GM12878 (cell line): ENCODE results near the gene GALNT11. TPM values are rescaled to one million over a fixed set of nuclear protein-coding genes. Genes with fewer than 3 reads are reported as not detected.

ENCODE experiments used
- ATAC-seq: fragments of 200-7000 bp; cut with Tn5 transposase; 3 replicates; pipeline ENCODE4 v1.9.1; 2020; ENCODE audit warnings: mild to moderate bottlenecking, moderate library complexity
- BruUV-seq: library from RNA; stranded (reverse); fragments of 400-500 nt; replicated peaks from 2 replicates; lab custom pipeline; 2021; lab: Mats Ljungman, UMichigan
- CTCF ChIA-PET: fragments of 300-600 bp; sonication (Branson Sonifier 250); formaldehyde crosslinking; extraction: SDS; loops from one replicate; lab custom pipeline; 2021; ENCODE audit warnings: inconsistent platforms; lab: Yijun Ruan, JAX
- POLR2A ChIA-PET: fragments of 350-600 bp; formaldehyde crosslinking; extraction: SDS; loops from one replicate; lab custom pipeline; 2021; ENCODE audit warnings: inconsistent platforms; lab: Charles Lee
- RAD21 ChIA-PET: fragments of 300-600 bp; sonication (Branson Sonifier 250); formaldehyde crosslinking; loops from one replicate; lab custom pipeline; 2023; ENCODE audit warnings: antibody characterized with exemption; ENCODE audit not compliant: unreplicated experiment; lab: Charles Lee
- SMC1A ChIA-PET: fragments of 300-600 bp; sonication (Branson Sonifier 250); formaldehyde crosslinking; loops from one replicate; lab custom pipeline; 2023; ENCODE audit not compliant: unreplicated experiment, uncharacterized antibody; lab: Charles Lee
- DNase-seq: peaks from one replicate; pipeline ENCODE4 v3.0.0-alpha.2; 2011; ENCODE audit warnings: low read depth, low spot score
- FAIRE-seq: peaks from 3 replicates; lab custom pipeline; 2011; peaks lifted over from hg19 to GRCh38; lab: Jason Lieb, UNC
- H2AFZ ChIP-seq: 2 replicates; pipeline ENCODE4 v1.6.0; 2011; ENCODE audit warnings: low read depth, low read length, control low read depth; ENCODE audit not compliant: control insufficient read depth
- H3K27ac ChIP-seq: 2 replicates; pipeline ENCODE4 v1.5.1; 2011; ENCODE audit warnings: control low read depth; ENCODE audit not compliant: control insufficient read depth, insufficient read depth
- H3K27me3 ChIP-seq, 2 experiments: replicated peaks in 1 of 2; 2 replicates each; pipeline versions ENCODE4 v1.6.0 to v1.6.1; 2011; ENCODE audit warnings: low read length in 1 of 2; ENCODE audit not compliant: control insufficient read depth in 2 of 2, insufficient read depth in 2 of 2
- H3K36me3 ChIP-seq, 2 experiments: 2 replicates each; pipeline ENCODE4 v1.5.1; 2011; ENCODE audit warnings: low read length in 1 of 2; ENCODE audit not compliant: control insufficient read depth in 2 of 2, insufficient read depth in 2 of 2
- H3K4me1 ChIP-seq: 2 replicates; pipeline ENCODE4 v1.6.1; 2011; ENCODE audit warnings: mild to moderate bottlenecking, low read length, moderate library complexity, mixed read lengths; ENCODE audit not compliant: control insufficient read depth, insufficient read depth
- H3K4me2 ChIP-seq: 2 replicates; pipeline ENCODE4 v1.6.0; 2011; ENCODE audit warnings: control low read depth; ENCODE audit not compliant: control insufficient read depth, insufficient read depth
- H3K4me3 ChIP-seq: fragments of 200-600 bp; sonication (generic); 2 replicates; pipeline ENCODE4 v1.5.1; 2016
- H3K79me2 ChIP-seq: 2 replicates; pipeline ENCODE4 v1.6.0; 2011; ENCODE audit warnings: low read length; ENCODE audit not compliant: control insufficient read depth, insufficient read depth
- H3K9ac ChIP-seq: 2 replicates; pipeline ENCODE4 v1.8.0; 2011; ENCODE audit warnings: low read length, control low read depth, mixed read lengths; ENCODE audit not compliant: control insufficient read depth, insufficient read depth
- H3K9me3 ChIP-seq: replicated peaks from 3 replicates; pipeline ENCODE4 v1.5.1; 2011; ENCODE audit warnings: mild to moderate bottlenecking, low read length; ENCODE audit not compliant: control insufficient read depth, insufficient read depth
- H4K20me1 ChIP-seq: 2 replicates; pipeline ENCODE4 v1.6.0; 2011; ENCODE audit not compliant: control insufficient read depth, insufficient read depth
- E2F8 ChIP-seq: fragments of 450-650 bp; IDR thresholded peaks from 2 replicates; pipeline ENCODE4 v1.6.1; 2018; ENCODE audit warnings: mild to moderate bottlenecking, low read depth, moderate library complexity; ENCODE audit not compliant: partially characterized antibody
- ETV6 ChIP-seq, 2 experiments: fragments of 450-650 bp in 1 of 2; IDR thresholded peaks in 1 of 2; conservative IDR thresholded peaks in 1 of 2; 2 replicates each; pipeline ENCODE4 v1.6.1; 2014; ENCODE audit warnings: antibody characterized with exemption in 1 of 2, borderline replicate concordance in 1 of 2, low read depth in 1 of 2, mild to moderate bottlenecking in 1 of 2, moderate library complexity in 1 of 2
- EZH2 ChIP-seq: IDR thresholded peaks from 2 replicates; pipeline ENCODE4 v1.6.1; 2012; ENCODE audit warnings: low read depth, mild to moderate bottlenecking, control low read depth, inconsistent platforms, low read length, borderline replicate concordance; ENCODE audit not compliant: control insufficient read depth
- IRF4 ChIP-seq: IDR thresholded peaks from 2 replicates; pipeline ENCODE4 v1.6.1; 2011; ENCODE audit warnings: low read depth, low read length
- MEF2A ChIP-seq: IDR thresholded peaks from 2 replicates; pipeline ENCODE4 v1.6.1; 2011; ENCODE audit warnings: low read depth, mild to moderate bottlenecking, low read length, moderate library complexity; ENCODE audit not compliant: insufficient read depth
- POLR2AphosphoS5 ChIP-seq: IDR thresholded peaks from 2 replicates; pipeline ENCODE4 v1.6.1; 2011; ENCODE audit warnings: mild to moderate bottlenecking, low read length, inconsistent platforms
- SIN3A ChIP-seq: IDR thresholded peaks from 2 replicates; pipeline ENCODE4 v1.6.1; 2012; ENCODE audit warnings: low read depth, low read length, improper control_type of control experiment
- WRNIP1 ChIP-seq: IDR thresholded peaks from 2 replicates; pipeline ENCODE4 v1.6.1; 2011; ENCODE audit warnings: low read depth, low read length, improper control_type of control experiment, borderline replicate concordance
- WGBS: methylation state at CpG from one replicate; pipeline ENCODE4 v1.1.6; 2016; ENCODE audit warnings: low lambda C conversion rate; ENCODE audit not compliant: insufficient replicate concordance, insufficient coverage; ENCODE audit errors: missing lambda C conversion rate; 5-methylcytosine and 5-hydroxymethylcytosine counted together
- in situ Hi-C: fragments of 300-500 bp; cut with MboI; formaldehyde crosslinking; loops from 9 replicates; pipeline ENCODE4 v1.14.3; 2018; ENCODE audit warnings: mixed read lengths
- intact Hi-C: fragments of 100-400 bp; cut with micrococcal nuclease; formaldehyde crosslinking; loops from one replicate; pipeline ENCODE4 v1.14.2; 2022; ENCODE audit not compliant: unreplicated experiment
- polyA plus RNA-seq, 11 experiments: library from polyadenylated mRNA; depleted of rRNA in 4 of 11; unstranded in 6 of 11; stranded (reverse) in 5 of 11; fragments of >200 nt; fragmentation: Nextera tagmentation in 4 of 11; fragmentation: Illumina TruSeq in 1 of 11; extraction: Ambion mirVana in 4 of 11; extraction: Trizol in 1 of 11; gene quantifications; 1 replicate in 1 of 11; 2 replicates in 10 of 11; pipeline versions ENCODE4 v1.2.1 to v1.2.3, GENCODE V29; 2011 to 2016; ENCODE audit warnings: inconsistent platforms in 2 of 11, missing spikeins in 2 of 11, low read depth in 1 of 11
- total RNA-seq, 4 experiments: library from RNA; depleted of rRNA in 3 of 4; stranded (reverse); fragments of >200 nt in 3 of 4; fragmentation: Illumina TruSeq in 1 of 4; extraction: Trizol in 1 of 4; gene quantifications; 2 replicates each; pipeline versions ENCODE4 v1.2.1 to v1.2.3, GENCODE V29; 2013 to 2021
- TF ChIP-seq, protein P1 (sequence below): IDR thresholded peaks from 2 replicates; pipeline ENCODE4 v1.6.1; 2012; ENCODE audit warnings: improper control_type of control experiment, low read depth, low read length; ENCODE audit not compliant: insufficient replicate concordance

Gene GALNT11
- total and polyA plus RNA-seq, 10 of the 15 experiments (the other 5 are each of a cell fraction or from before 2014, with no cell fraction given): 2.0 to 9.5 (median 6.4) TPM

GRCh38 chr7:152097330-152097729 is 71.9 kb downstream of the GALNT11 start:
- DNase-seq (no peak), ATAC-seq (no peak), FAIRE-seq (no peak)
- CTCF ChIA-PET: no interaction called here
- Histone ChIP-seq H3K4me3 (no peak overlapping the region), H3K79me2 (no peaks in the 10 kb centered on the region), H3K27me3 (no peaks in the 10 kb centered on the region), H3K9ac (no peak overlapping the region), H4K20me1 (no peaks in the 10 kb centered on the region), H2AFZ (no peak overlapping the region), H3K9me3 (no peaks in the 10 kb centered on the region), H3K27ac (no peak overlapping the region), H3K36me3 (no peaks in the 10 kb centered on the region; a peak in 1 of 4 replicates), H3K4me2 (no peak overlapping the region), H3K4me1 (no peaks in the 10 kb centered on the region)
- no peak for TF ChIP-seq WRNIP1
- TF ChIP-seq E2F8: no peak
- no peak for TF ChIP-seq SIN3A
- TF ChIP-seq ETV6 (conservative IDR thresholded peaks at IDR 0.05 in 1 of 2, IDR thresholded peaks at IDR 0.05 in 1 of 2; ENCODE audit: borderline replicate concordance in 1 of 2, low read depth in 1 of 2): no peak
- no peak for TF ChIP-seq POLR2AphosphoS5
- TF ChIP-seq, protein P1, sequence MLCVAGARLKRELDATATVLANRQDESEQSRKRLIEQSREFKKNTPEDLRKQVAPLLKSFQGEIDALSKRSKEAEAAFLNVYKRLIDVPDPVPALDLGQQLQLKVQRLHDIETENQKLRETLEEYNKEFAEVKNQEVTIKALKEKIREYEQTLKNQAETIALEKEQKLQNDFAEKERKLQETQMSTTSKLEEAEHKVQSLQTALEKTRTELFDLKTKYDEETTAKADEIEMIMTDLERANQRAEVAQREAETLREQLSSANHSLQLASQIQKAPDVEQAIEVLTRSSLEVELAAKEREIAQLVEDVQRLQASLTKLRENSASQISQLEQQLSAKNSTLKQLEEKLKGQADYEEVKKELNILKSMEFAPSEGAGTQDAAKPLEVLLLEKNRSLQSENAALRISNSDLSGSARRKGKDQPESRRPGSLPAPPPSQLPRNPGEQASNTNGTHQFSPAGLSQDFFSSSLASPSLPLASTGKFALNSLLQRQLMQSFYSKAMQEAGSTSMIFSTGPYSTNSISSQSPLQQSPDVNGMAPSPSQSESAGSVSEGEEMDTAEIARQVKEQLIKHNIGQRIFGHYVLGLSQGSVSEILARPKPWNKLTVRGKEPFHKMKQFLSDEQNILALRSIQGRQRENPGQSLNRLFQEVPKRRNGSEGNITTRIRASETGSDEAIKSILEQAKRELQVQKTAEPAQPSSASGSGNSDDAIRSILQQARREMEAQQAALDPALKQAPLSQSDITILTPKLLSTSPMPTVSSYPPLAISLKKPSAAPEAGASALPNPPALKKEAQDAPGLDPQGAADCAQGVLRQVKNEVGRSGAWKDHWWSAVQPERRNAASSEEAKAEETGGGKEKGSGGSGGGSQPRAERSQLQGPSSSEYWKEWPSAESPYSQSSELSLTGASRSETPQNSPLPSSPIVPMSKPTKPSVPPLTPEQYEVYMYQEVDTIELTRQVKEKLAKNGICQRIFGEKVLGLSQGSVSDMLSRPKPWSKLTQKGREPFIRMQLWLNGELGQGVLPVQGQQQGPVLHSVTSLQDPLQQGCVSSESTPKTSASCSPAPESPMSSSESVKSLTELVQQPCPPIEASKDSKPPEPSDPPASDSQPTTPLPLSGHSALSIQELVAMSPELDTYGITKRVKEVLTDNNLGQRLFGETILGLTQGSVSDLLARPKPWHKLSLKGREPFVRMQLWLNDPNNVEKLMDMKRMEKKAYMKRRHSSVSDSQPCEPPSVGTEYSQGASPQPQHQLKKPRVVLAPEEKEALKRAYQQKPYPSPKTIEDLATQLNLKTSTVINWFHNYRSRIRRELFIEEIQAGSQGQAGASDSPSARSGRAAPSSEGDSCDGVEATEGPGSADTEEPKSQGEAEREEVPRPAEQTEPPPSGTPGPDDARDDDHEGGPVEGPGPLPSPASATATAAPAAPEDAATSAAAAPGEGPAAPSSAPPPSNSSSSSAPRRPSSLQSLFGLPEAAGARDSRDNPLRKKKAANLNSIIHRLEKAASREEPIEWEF: no peak
- TF ChIP-seq IRF4: no peak
- no peak for TF ChIP-seq MEF2A
- TF ChIP-seq EZH2: no peak
- in situ Hi-C loops (no loop called here), intact Hi-C loops (no loop called here)
- POLR2A ChIA-PET: no interaction called here
- BruUV-seq: no TSS peak
- SMC1A ChIA-PET: no interaction called here
- RAD21 ChIA-PET: no interaction called here
- WGBS: 94% methylated on average over 4 of the region's 4 CpGs
